WTC11 (cell line): ENCODE measurements around the gene AIG1.

ENCODE experiments used
- MLX ChIP-seq: sonication (generic); formaldehyde crosslinking; IDR thresholded peaks from 2 replicates; pipeline ENCODE4 v1.8.1; 2023; ENCODE audit warnings: mild to moderate bottlenecking, missing genetic modification reagents, moderate library complexity
- SP1 ChIP-seq: sonication (generic); formaldehyde crosslinking; conservative IDR thresholded peaks from 2 replicates; pipeline ENCODE4 v1.8.1; 2022; ENCODE audit warnings: missing genetic modification reagents
- ZNF232 ChIP-seq: sonication (generic); formaldehyde crosslinking; IDR thresholded peaks from 2 replicates; pipeline ENCODE4 v1.8.0; 2022; ENCODE audit warnings: mild to moderate bottlenecking, missing genetic modification reagents
- TF ChIP-seq, protein P1 (sequence below): fragments of 200-600 bp; IDR thresholded peaks from 2 replicates; pipeline ENCODE4 v1.8.0; 2022; ENCODE audit warnings: antibody characterized with exemption

- TF ChIP-seq, protein P1, sequence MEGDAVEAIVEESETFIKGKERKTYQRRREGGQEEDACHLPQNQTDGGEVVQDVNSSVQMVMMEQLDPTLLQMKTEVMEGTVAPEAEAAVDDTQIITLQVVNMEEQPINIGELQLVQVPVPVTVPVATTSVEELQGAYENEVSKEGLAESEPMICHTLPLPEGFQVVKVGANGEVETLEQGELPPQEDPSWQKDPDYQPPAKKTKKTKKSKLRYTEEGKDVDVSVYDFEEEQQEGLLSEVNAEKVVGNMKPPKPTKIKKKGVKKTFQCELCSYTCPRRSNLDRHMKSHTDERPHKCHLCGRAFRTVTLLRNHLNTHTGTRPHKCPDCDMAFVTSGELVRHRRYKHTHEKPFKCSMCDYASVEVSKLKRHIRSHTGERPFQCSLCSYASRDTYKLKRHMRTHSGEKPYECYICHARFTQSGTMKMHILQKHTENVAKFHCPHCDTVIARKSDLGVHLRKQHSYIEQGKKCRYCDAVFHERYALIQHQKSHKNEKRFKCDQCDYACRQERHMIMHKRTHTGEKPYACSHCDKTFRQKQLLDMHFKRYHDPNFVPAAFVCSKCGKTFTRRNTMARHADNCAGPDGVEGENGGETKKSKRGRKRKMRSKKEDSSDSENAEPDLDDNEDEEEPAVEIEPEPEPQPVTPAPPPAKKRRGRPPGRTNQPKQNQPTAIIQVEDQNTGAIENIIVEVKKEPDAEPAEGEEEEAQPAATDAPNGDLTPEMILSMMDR = no peak
- TF ChIP-seq ZNF232 (CRISPR knock-in tag) (no peak), MLX (CRISPR knock-in tag) (no peak), SP1 (CRISPR knock-in tag) (no peak)
Observed at GRCh38 chr6:143125864-143126573, 65.3 kb downstream of the AIG1 start.
